Measurements from ENCODE around the gene FMO3.

FMO3 gene

DNA sequence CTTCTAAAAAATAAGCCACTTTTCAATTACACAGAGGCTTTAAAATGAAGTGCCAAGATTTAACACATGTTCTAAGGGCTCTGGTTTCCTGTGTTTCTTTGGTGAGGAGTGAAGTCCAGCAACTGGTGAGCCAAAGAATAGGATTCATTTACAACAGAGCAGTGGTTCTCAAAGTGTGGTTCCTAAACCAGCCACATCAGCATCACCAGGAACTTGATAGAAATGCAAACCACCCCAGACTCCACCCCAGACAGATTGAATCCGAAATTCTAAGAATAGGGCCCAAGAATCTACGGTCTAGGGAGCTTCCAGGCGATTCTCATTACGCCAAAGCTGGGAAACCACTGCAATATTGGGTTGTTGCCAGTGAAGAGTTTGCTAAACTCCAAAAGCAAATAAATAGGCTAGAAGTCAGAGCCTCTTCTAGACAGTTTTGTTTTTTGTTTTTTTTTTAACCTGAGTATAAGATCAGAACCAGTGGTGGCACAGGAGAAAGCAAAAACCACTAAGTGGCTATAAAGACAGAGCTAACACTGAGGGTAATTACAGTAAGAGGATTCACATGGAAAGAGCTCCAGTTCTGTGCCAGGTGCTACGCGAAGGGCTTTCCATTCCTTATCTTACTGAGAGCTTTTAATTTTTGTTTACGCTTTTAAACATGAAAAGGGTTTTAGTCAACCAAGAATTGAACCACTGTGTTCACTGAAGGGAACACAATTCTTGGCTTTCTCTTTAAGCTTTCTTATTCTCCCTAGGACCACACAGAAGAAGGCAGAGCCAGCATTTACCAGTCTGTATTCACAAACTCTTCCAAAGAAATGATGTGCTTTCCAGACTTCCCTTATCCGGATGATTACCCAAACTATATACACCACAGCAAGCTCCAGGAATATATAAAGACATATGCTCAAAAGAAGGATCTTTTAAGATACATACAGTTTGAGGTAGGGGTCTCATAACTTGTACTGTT lies 52.0 kb downstream of the FMO3 start:
- H3K27ac ChIP-seq, result no peak overlapping the region
- no peaks in the 10 kb centered on the region for H3K36me3 ChIP-seq
- H4K20me1 ChIP-seq, result no peaks in the 10 kb centered on the region
- H3K27me3 ChIP-seq, result no peaks in the 10 kb centered on the region
- H3K4me3 ChIP-seq, result no peak overlapping the region
- 0 out of 20 replicates have a peak, but pooled peaks cover 0 to 4% (median 0%) of the 10 kb centered on the region in 10 experiments for H3K4me1 ChIP-seq
- no peak for TF ChIP-seq Cebpa-rat (IDR thresholded peaks at IDR 0.05)
- H3K9ac ChIP-seq, result no peak overlapping the region
- peak overlapping the region in 1 of 11 experiments; percentile 6; a peak in 1 of 22 replicates for H3K4me2 ChIP-seq
- H3K9me3 ChIP-seq (replicated peaks in 1 of 11), result no peaks in the 10 kb centered on the region

DNA sequence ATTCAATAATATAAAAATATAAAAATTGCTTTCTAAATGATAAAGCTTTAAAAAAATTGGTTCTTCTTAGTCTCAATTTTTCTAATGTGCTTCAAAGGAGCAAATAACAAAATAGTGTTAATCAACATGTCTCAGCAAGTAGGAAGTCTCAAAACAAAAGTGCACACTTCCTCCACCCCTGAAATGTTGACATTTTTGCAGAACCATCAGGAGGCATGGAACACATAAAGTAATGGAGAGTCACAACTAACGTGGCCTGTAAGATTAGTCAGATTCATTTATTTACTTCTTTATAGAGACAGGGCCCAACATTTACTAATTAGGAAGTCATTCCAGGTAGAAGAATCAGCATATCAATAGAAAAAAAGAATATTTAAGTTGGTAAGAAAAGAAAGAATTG lies 59.5 kb downstream of the FMO3 start:
- H3K36me3 ChIP-seq, result no peaks in the 10 kb centered on the region
- no peak for TF ChIP-seq Cebpa-rat (IDR thresholded peaks at IDR 0.05)
- peaks cover 0 to 8% (median 0%) of the 10 kb centered on the region in 10 experiments; a peak in 2 of 20 replicates for H3K4me1 ChIP-seq
- H4K20me1 ChIP-seq, result no peaks in the 10 kb centered on the region
- peak overlapping the region in 2 of 11 experiments; percentile 4 to 8; a peak in 3 of 22 replicates for H3K4me2 ChIP-seq
- no peaks in the 10 kb centered on the region for H3K9me3 ChIP-seq (replicated peaks in 1 of 11)
- H3K9ac ChIP-seq, result no peak overlapping the region
- peak overlapping the region in 1 of 11 experiments; percentile 36; a peak in 1 of 22 replicates for H3K27ac ChIP-seq
- no peaks in the 10 kb centered on the region for H3K27me3 ChIP-seq
- no peak overlapping the region for H3K4me3 ChIP-seq

DNA sequence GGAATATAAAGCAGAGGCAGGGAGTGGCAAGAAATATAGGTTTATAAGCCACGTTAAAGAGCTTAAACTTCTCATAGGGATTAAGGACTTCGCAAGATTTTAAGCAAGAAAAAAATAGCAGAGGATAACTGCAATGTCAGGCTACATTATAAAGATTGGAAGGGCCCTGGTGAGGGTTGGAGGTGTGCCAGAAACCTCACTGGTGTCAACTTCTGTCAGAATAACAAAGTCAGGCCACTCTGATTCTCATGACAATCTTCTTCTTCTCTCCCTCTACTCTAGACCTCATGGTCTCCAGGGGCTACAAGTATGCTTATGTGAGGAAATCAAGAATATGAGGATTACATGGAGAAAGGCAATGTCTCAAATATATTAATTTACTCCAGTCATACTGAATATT lies 61.8 kb downstream of the FMO3 start:
- no peaks in the 10 kb centered on the region for H4K20me1 ChIP-seq
- H3K4me2 ChIP-seq, result no peak overlapping the region
- H3K36me3 ChIP-seq, result no peaks in the 10 kb centered on the region
- H3K27me3 ChIP-seq, result no peaks in the 10 kb centered on the region
- H3K9me3 ChIP-seq (replicated peaks in 1 of 11), result no peaks in the 10 kb centered on the region
- no peak for TF ChIP-seq Cebpa-rat (IDR thresholded peaks at IDR 0.05)
- H3K4me3 ChIP-seq, result no peak overlapping the region
- H3K9ac ChIP-seq, result no peak overlapping the region
- no peak overlapping the region for H3K27ac ChIP-seq
- H3K4me1 ChIP-seq, result peaks cover 0 to 8% (median 0%) of the 10 kb centered on the region in 10 experiments; a peak in 2 of 20 replicates

DNA sequence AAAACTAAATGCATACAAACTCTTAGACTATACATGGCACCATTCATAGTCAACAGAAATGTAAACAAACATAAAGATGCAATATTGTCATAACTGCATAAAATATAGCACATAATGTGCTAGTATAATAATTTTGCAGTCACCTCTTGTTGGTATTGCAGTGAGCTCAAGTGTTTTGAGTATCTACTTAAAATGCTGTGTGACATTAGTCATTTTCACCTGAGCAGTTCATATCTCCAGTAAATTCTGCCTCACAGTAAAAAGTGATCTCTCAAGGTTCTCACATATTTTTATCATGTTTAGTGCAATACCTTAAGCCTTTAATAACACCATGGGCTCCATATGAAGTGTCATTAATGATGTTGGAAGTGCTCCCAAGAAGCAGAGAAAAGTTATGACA lies 64.8 kb downstream of the FMO3 start:
- Histone ChIP-seq H3K4me3 (no peak overlapping the region), H3K9me3 (replicated peaks in 1 of 11) (peaks cover 0 to 10% (median 5%) of the 10 kb centered on the region in 11 experiments; a peak in 12 of 22 replicates), H3K4me1 (peaks cover 0 to 12% (median 0%) of the 10 kb centered on the region in 10 experiments; a peak in 3 of 20 replicates), H3K27ac (no peak overlapping the region), H3K9ac (no peak overlapping the region), H3K4me2 (no peak overlapping the region), H4K20me1 (no peaks in the 10 kb centered on the region), H3K36me3 (no peaks in the 10 kb centered on the region), H3K27me3 (no peaks in the 10 kb centered on the region)
- no peak for TF ChIP-seq Cebpa-rat (IDR thresholded peaks at IDR 0.05)

DNA sequence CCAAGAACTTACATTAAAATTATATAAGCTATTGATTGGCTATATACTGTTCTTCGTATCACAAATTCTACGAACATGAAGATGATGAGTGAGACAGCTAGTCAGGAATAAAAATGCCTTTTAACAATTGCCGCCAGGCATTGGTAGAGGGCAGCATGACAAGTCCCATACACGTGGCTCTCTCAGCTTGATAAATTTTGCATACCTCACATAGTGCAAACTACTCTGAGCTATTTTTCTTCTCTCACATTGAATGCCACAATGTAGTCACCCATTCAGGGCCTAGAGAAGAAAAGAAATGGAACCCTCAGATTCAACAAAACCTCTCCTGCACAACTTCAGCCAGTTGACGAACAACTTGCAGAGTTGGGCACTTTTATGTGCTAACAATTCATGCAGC lies 67.4 kb downstream of the FMO3 start:
- no peak for TF ChIP-seq Cebpa-rat (IDR thresholded peaks at IDR 0.05)
- Histone ChIP-seq H3K9me3 (replicated peaks in 1 of 11) (peaks cover 0 to 10% (median 5%) of the 10 kb centered on the region in 11 experiments; a peak in 12 of 22 replicates), H3K27me3 (no peaks in the 10 kb centered on the region), H3K4me2 (no peak overlapping the region), H4K20me1 (no peaks in the 10 kb centered on the region), H3K4me1 (peaks cover 0 to 26% (median 0%) of the 10 kb centered on the region in 10 experiments; a peak in 3 of 20 replicates), H3K36me3 (no peaks in the 10 kb centered on the region), H3K9ac (no peak overlapping the region), H3K27ac (no peak overlapping the region), H3K4me3 (no peak overlapping the region)

DNA sequence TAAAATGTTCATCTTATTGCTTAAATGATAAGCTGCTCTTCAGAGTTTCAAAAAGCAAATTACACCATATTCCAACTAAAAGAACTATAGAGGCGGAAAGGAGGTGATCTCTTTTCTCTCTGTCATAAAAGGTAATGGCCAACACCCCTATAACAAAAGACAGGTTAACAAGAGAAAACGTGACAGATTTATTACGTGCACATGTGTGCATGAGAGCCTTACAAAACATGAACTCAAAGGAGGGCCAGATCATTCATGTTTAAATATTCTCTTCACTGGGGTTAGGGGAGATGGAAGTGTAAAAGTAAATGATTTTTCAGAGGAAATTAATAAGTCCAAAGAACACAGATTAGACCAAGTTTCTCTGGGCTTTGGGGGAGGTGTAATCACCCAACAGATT lies 67.8 kb downstream of the FMO3 start:
- no peak overlapping the region for H3K9ac ChIP-seq
- H3K9me3 ChIP-seq (replicated peaks in 1 of 11), result peaks cover 0 to 10% (median 5%) of the 10 kb centered on the region in 11 experiments; a peak in 12 of 22 replicates
- H3K27me3 ChIP-seq, result no peaks in the 10 kb centered on the region
- H3K4me2 ChIP-seq, result no peak overlapping the region
- no peak overlapping the region for H3K4me3 ChIP-seq
- no peaks in the 10 kb centered on the region for H4K20me1 ChIP-seq
- H3K36me3 ChIP-seq, result no peaks in the 10 kb centered on the region
- TF ChIP-seq Cebpa-rat (IDR thresholded peaks at IDR 0.05), result no peak
- no peak overlapping the region for H3K27ac ChIP-seq
- H3K4me1 ChIP-seq, result peaks cover 0 to 26% (median 0%) of the 10 kb centered on the region in 10 experiments; a peak in 3 of 20 replicates

DNA sequence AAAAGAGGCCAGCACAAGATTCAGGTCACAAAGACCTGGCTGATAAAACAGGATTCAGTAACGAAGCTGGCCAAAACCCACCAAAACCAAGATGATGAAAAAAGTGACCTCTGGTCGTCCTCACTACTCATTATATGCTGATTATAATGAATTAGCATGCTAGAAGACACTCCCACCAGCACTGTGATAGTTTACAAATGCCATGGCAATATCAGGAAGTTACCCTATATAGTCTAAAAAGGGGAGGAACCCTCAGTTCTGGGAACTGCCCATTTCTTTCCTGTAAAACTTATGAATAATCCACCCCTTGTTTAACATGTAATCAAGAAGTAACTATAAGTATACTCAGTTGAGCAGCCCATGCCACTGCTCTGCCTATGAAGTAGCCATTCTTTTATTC lies 68.4 kb downstream of the FMO3 start:
- peaks cover 0 to 26% (median 0%) of the 10 kb centered on the region in 10 experiments; a peak in 3 of 20 replicates for H3K4me1 ChIP-seq
- no peaks in the 10 kb centered on the region for H3K27me3 ChIP-seq
- no peaks in the 10 kb centered on the region for H3K36me3 ChIP-seq
- H3K27ac ChIP-seq, result no peak overlapping the region
- H3K4me3 ChIP-seq, result no peak overlapping the region
- H4K20me1 ChIP-seq, result no peaks in the 10 kb centered on the region
- TF ChIP-seq Cebpa-rat (IDR thresholded peaks at IDR 0.05), result no peak
- no peak overlapping the region for H3K9ac ChIP-seq
- H3K9me3 ChIP-seq (replicated peaks in 1 of 11), result peaks cover 0 to 10% (median 5%) of the 10 kb centered on the region in 11 experiments; a peak in 12 of 22 replicates
- no peak overlapping the region for H3K4me2 ChIP-seq

DNA sequence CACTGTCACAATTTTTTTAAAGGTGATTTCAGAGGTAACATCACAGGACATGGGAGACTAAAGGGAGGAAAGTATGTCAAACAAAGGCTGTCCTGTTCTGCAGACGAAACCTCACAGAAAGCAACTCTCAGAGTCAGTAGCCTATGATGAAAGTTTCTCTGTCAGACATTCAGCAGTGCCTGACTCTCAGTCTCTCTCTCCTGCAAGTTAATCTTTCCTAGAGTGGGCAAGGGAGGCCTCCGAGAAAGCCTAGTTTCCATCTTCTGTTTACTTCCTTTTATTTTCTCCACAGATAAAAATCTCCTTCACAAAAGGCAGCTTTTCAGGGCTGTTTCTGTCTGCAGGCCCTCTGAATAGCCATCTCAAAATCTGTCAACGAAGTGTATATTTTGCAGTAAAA lies 69.5 kb downstream of the FMO3 start:
- Histone ChIP-seq H3K4me3 (no peak overlapping the region), H3K27me3 (no peaks in the 10 kb centered on the region), H3K36me3 (no peaks in the 10 kb centered on the region), H4K20me1 (no peaks in the 10 kb centered on the region), H3K4me1 (peaks cover 0 to 26% (median 0%) of the 10 kb centered on the region in 10 experiments; a peak in 3 of 20 replicates), H3K9ac (no peak overlapping the region), H3K27ac (no peak overlapping the region), H3K4me2 (peak overlapping the region in 2 of 11 experiments; percentile 13 to 42; a peak in 2 of 22 replicates), H3K9me3 (replicated peaks in 1 of 11) (peaks cover 0 to 10% (median 5%) of the 10 kb centered on the region in 11 experiments; a peak in 12 of 22 replicates)
- no peak for TF ChIP-seq Cebpa-rat (IDR thresholded peaks at IDR 0.05)

DNA sequence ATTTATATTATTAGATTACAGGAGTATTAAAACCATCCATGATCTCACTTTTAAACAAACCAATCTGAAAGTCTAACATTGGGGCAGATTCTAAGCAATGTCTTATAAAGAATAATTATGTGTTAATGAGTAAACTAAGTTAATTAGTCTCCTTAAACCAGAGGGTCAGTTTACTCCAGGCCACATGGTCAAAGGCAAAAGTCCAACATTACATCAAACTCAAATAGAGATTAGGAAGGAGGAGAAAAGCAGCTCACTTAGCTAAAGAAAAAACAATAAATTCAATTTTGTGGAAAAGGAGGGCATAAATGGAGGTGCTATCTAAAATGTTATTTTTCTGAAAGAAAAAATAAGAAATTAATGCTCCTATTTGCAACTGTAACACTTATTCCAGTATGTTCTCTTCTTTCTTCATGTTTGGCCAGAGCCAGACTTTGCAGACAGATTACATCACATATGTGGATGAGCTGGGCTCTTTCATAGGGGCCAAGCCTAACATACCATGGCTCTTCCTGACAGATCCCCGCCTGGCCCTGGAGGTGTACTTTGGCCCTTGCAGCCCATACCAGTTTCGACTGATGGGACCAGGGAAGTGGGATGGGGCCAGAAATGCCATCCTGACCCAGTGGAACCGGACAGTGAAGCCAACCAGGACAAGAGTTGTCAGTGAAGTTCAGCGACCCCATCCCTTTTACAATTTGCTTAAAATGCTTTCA lies 70.1 kb downstream of the FMO3 start:
- H3K9ac ChIP-seq, result no peak overlapping the region
- H4K20me1 ChIP-seq, result no peaks in the 10 kb centered on the region
- no peak overlapping the region for H3K27ac ChIP-seq
- no peak overlapping the region for H3K4me3 ChIP-seq
- peak overlapping the region in 1 of 11 experiments; percentile 20; a peak in 1 of 22 replicates for H3K4me2 ChIP-seq
- TF ChIP-seq Cebpa-rat (IDR thresholded peaks at IDR 0.05), result no peak
- H3K9me3 ChIP-seq (replicated peaks in 1 of 11), result peaks cover 0 to 10% (median 5%) of the 10 kb centered on the region in 11 experiments; a peak in 12 of 22 replicates
- H3K4me1 ChIP-seq, result peaks cover 0 to 26% (median 0%) of the 10 kb centered on the region in 10 experiments; a peak in 3 of 20 replicates
- no peaks in the 10 kb centered on the region for H3K36me3 ChIP-seq
- no peaks in the 10 kb centered on the region for H3K27me3 ChIP-seq
